GM19395 (cell line): ENCODE results near the gene CAPRIN2.

Experiments
- ATAC-seq: cut with Tn5 transposase; IDR thresholded peaks from one replicate; pipeline ENCODE4 v1.9.1; 2021; ENCODE audit warnings: mild to moderate bottlenecking, moderate library complexity; ENCODE audit not compliant: unreplicated experiment

The CAPRIN2 gene

GRCh38 chr12:30701056-30701455, 53.7 kb downstream of the CAPRIN2 start:
- ATAC-seq = no peak

- ATAC-seq = no peak
Observed at GRCh38 chr12:30700216-30700900, 54.4 kb downstream of the CAPRIN2 start.

DNA sequence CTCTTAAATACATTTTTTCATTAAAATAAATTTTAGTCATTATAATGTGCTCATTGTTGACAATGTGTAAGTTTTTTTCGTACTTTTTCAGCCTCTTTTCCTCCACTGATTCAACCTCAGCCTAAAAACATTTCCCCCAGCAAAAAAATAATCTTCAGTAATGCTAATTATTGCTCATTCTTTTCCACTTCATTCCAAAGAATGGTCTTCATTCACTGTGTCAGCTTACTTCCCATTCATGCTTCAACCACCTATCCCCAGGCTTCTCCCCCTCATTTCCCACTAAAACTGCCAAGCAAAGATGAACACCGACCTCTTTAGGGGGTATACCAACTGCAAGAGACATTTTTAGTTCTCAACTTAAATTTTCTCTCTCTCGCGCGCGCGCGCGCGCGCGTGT, 56.4 kb downstream of the CAPRIN2 start:
- no peak for ATAC-seq

- ATAC-seq = no peak
Observed at GRCh38 chr12:30696943-30697342, 57.8 kb downstream of the CAPRIN2 start.

GRCh38 chr12:30696486-30696885, 58.3 kb downstream of the CAPRIN2 start:
- ATAC-seq = no peak

DNA sequence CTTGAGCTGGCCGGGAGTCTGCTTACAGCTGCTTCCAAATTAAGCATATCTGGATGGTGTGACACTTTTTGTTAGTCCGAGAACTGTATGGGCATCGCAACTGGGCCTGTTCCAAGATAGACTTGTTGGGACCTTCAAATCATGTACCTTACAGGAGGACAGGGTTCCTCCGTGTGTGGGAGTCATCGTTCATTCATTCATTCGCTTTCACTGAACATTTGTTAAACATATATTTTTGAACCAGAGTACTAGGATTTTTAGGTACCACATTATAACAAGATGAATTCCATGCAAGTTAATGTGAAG, 58.7 kb downstream of the CAPRIN2 start:
- peak; percentile 62 for ATAC-seq

GRCh38 chr12:30695199-30696102, 59.3 kb downstream of the CAPRIN2 start, which contains the start of gene IPO8:
TSS of gene IPO8 (minus strand) at chr12:30695869. CDS start at chr12:30695647, 222 bp downstream.
- ATAC-seq = peak; percentile 83

GRCh38 chr12:30694412-30695198, 60.1 kb downstream of the CAPRIN2 start:
- ATAC-seq = peak; percentile 26

DNA sequence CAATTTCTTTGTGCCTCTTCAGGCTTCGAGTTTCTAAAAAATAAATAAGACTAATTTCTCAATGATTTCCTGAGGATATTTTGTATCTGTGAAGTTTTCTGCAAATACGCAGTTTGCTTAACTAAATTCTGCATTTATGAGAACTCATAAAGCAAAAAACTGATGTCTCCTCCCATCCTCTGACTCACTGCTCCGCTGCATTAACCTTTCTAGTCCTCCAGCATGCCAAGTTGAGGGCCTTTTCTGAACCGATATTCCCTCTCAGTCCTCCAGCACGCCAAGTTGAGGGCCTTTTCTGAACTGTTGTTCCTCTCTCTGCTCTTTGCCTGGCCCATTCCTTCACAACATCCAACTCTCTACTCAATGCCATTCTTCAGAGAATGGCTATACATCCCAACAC, 62.3 kb downstream of the CAPRIN2 start:
- no peak for ATAC-seq

DNA sequence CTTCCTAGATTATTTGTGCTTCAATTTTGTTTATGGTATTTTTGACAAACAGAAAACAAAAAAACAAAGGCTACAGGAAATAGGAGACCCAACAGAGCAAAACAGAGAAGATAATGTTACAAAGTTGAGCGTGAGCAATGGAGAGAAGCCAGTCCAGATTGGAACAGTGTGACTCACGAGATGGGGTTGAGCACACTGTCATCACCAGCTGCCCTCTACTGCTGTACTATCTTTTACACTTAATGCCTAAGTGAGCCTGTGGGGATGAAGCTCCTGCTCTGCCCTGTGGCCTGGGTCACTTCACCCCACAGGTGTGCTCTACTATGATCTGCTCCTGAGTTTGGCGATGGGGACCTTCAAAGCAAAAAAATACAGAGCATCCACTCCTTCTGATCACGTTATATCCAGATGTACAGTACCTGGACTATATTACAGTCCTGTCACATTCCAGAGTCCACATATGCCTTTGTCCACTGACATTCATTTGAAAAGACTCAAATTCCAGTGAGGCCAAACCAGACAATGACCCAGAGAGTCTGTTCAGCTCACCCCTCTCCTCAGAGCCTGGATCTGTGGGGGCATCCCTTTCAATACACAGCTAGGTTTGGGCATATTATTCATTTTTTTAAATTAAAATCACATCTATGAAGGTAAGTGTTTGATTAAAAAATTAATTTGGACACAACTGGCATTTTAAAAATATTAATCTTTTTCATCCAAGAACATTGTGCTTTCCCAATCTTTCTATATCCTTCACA, 63.5 kb downstream of the CAPRIN2 start:
- no peak for ATAC-seq

DNA sequence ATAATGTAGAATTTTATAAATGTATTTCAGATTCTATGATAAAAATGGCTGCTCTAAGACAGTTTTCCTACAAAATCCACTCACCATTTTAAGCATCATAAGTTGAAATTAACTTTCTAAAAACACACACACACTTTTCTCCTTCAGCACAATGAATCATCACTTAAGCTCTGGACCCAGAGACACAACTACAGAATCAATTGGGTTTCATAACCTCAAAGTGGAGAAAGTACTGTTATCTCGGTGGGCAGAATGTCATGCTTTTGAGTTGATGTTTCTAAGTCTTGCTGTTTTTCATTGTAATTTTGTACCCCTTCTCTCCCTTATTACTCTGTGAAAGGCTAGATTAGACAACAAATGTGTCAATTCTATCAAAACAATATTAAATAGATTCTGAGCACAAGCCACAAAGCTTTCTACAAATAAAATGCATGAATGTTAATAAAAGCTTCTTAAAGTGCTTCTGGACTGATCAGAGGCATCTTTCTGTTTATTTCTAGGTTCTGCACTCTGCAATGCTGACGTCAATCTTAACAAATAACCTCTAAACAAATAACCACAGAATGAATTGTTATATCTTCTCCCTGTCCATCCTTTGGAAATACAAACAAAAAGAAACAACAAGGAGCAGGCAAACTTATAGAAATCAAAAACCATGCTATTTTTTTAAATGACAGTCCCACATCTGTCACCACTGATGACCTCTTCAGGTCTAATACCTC, 67.3 kb downstream of the CAPRIN2 start:
- no peak for ATAC-seq

DNA sequence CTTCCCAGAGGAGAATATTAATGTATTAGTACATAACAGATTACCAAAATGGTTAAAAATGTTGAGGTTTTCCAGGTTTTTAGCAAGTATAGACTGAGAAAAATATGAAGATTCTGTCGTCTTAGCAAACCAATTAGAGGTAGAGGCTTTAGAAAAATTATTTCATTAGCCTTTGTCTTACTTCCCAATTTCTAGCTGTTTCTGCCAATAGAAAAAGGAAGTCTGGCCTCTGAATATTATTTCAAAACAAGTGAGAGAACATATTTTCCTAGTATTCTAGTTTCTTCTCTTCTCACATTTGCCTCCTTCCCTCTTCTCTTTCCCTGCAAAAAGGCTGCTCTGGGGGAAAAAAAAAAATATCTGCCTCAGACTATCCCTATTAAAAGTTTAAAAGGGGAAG, 75.5 kb downstream of the CAPRIN2 start:
- no peak for ATAC-seq

- ATAC-seq = no peak
Observed at GRCh38 chr12:30678221-30678620, 76.5 kb downstream of the CAPRIN2 start.

DNA sequence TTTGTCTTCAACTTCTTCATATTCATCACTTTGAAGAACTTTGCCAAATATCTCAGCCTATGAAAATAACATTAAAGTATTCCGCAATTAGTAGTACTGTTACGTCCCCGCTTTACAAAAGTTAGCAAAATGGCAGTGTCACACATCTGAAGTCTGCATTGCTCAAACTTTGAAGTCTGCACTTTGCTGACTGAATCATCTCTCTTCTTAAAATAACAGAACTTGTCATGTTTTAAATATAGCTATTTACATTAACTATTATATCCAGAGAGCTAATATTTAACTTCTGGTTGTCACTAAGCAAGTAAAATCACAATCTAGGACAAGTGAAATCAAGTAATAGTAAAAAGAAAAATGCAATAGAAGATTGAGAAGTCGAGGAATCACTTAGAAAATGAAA, 93.5 kb downstream of the CAPRIN2 start:
- no peak for ATAC-seq
